HepG2 (cell line): Measurements from ENCODE around the gene ANP32B. TPM values are rescaled to one million over a fixed set of nuclear protein-coding genes. Genes with fewer than 3 reads are reported as not detected.

Source experiments
- ATF7 ChIP-seq, 2 experiments: fragments of 450-650 bp in 1 of 2; sonication (generic) in 1 of 2; formaldehyde crosslinking in 1 of 2; IDR thresholded peaks; 2 replicates each; pipeline versions ENCODE4 v1.4.0 to v1.6.1; 2016 to 2020; ENCODE audit warnings: antibody characterized with exemption in 1 of 2, mild to moderate bottlenecking in 1 of 2, missing genetic modification reagents in 1 of 2
- HIC2 ChIP-seq: sonication (generic); formaldehyde crosslinking; IDR thresholded peaks from 2 replicates; pipeline ENCODE4 v1.9.0; 2022; ENCODE audit warnings: low read depth, missing genetic modification reagents
- HOXA5 ChIP-seq: sonication (generic); formaldehyde crosslinking; IDR thresholded peaks from 2 replicates; pipeline ENCODE4 v1.4.0; 2020; ENCODE audit warnings: missing genetic modification reagents
- JUN ChIP-seq: sonication (generic); formaldehyde crosslinking; IDR thresholded peaks from 2 replicates; pipeline ENCODE4 v1.4.0; 2020; ENCODE audit warnings: mild to moderate bottlenecking, missing genetic modification reagents
- KDM5A ChIP-seq: fragments of 200-600 bp; sonication (generic); IDR thresholded peaks from 2 replicates; pipeline ENCODE4 v1.7.0; 2018; ENCODE audit warnings: antibody characterized with exemption, mild to moderate bottlenecking, low read length, borderline replicate concordance
- NFKB2 ChIP-seq: sonication (generic); formaldehyde crosslinking; IDR thresholded peaks from 2 replicates; pipeline ENCODE4 v1.4.0; 2020; ENCODE audit warnings: missing genetic modification reagents, borderline replicate concordance
- PAWR ChIP-seq: sonication (generic); formaldehyde crosslinking; IDR thresholded peaks from 2 replicates; pipeline ENCODE4 v1.4.0; 2020; ENCODE audit warnings: missing genetic modification reagents, mild to moderate bottlenecking, borderline replicate concordance
- POLR2A ChIP-seq, 2 experiments: IDR thresholded peaks; 2 replicates each; pipeline ENCODE4 v1.6.1; 2011; ENCODE audit warnings: low read depth in 2 of 2, low read length in 2 of 2, mild to moderate bottlenecking in 1 of 2, moderate library complexity in 1 of 2; ENCODE audit not compliant: insufficient read depth in 1 of 2
- PRDM10 ChIP-seq: sonication (generic); formaldehyde crosslinking; IDR thresholded peaks from 2 replicates; pipeline ENCODE4 v1.4.0; 2020; ENCODE audit warnings: low read depth, missing genetic modification reagents
- RFXANK ChIP-seq: IDR thresholded peaks from 2 replicates; pipeline ENCODE4 v1.6.1; 2016
- SIX4 ChIP-seq: sonication (generic); formaldehyde crosslinking; IDR thresholded peaks from 2 replicates; pipeline ENCODE4 v1.4.0; 2020; ENCODE audit warnings: missing genetic modification reagents
- SRF ChIP-seq: IDR thresholded peaks from 2 replicates; pipeline ENCODE4 v1.6.1; 2011; ENCODE audit warnings: mild to moderate bottlenecking, low read depth, low read length, moderate library complexity
- STAG1 ChIP-seq: sonication (generic); formaldehyde crosslinking; IDR thresholded peaks from 2 replicates; pipeline ENCODE4 v1.4.0; 2020; ENCODE audit warnings: missing genetic modification reagents
- ZFP37 ChIP-seq: sonication (generic); formaldehyde crosslinking; IDR thresholded peaks from 2 replicates; pipeline ENCODE4 v1.4.0; 2020; ENCODE audit warnings: missing genetic modification reagents, borderline replicate concordance
- ZNF260 ChIP-seq: sonication (generic); formaldehyde crosslinking; IDR thresholded peaks from 2 replicates; pipeline ENCODE4 v1.4.0; 2020; ENCODE audit warnings: missing genetic modification reagents, low read depth, mild to moderate bottlenecking, borderline replicate concordance
- ZNF333 ChIP-seq: sonication (generic); formaldehyde crosslinking; IDR thresholded peaks from 2 replicates; pipeline ENCODE4 v1.4.0; 2020; ENCODE audit warnings: mild to moderate bottlenecking, missing genetic modification reagents, borderline replicate concordance
- ZNF34 ChIP-seq: sonication (generic); formaldehyde crosslinking; IDR thresholded peaks from 2 replicates; pipeline ENCODE4 v1.4.0; 2020; ENCODE audit warnings: mild to moderate bottlenecking, missing genetic modification reagents, borderline replicate concordance
- ZNF383 ChIP-seq: sonication (generic); formaldehyde crosslinking; IDR thresholded peaks from 2 replicates; pipeline ENCODE4 v1.4.0; 2020; ENCODE audit warnings: missing genetic modification reagents, mild to moderate bottlenecking, borderline replicate concordance
- ZNF558 ChIP-seq: sonication (generic); formaldehyde crosslinking; IDR thresholded peaks from 2 replicates; pipeline ENCODE4 v1.9.0; 2022; ENCODE audit warnings: mild to moderate bottlenecking, missing genetic modification reagents, borderline replicate concordance
- ZNF672 ChIP-seq: sonication (generic); formaldehyde crosslinking; IDR thresholded peaks from 2 replicates; pipeline ENCODE4 v1.8.1; 2022; ENCODE audit warnings: missing genetic modification reagents
- polyA plus RNA-seq, 8 experiments: library from polyadenylated mRNA; depleted of rRNA in 3 of 8; stranded (reverse) in 7 of 8; unstranded in 1 of 8; fragments of >200 nt; fragmentation: Illumina TruSeq in 4 of 8; extraction: Trizol in 4 of 8; gene quantifications; 2 replicates each; pipeline versions ENCODE4 v1.2.1 to v1.2.3, GENCODE V29; 2011 to 2016; ENCODE audit warnings: low read depth in 4 of 8, missing spikeins in 1 of 8, mixed read lengths in 1 of 8; ENCODE audit not compliant: insufficient read depth in 1 of 8
- total RNA-seq, 5 experiments: library from RNA; depleted of rRNA; stranded (reverse); fragments of >200 nt; fragmentation: Illumina TruSeq; extraction: Trizol; gene quantifications; 2 replicates each; pipeline ENCODE4 v1.2.3, GENCODE V29; 2016; ENCODE audit warnings: low read depth in 1 of 5
- TF ChIP-seq, protein P1 (sequence below): sonication (generic); formaldehyde crosslinking; IDR thresholded peaks from 2 replicates; pipeline ENCODE4; 2020; ENCODE audit warnings: missing genetic modification reagents, mild to moderate bottlenecking, borderline replicate concordance

Gene ANP32B
- total and polyA plus RNA-seq, 2 of the 13 experiments (the other 11 are each of a cell fraction or from before 2014, with no cell fraction given): 22.1 to 37.5 TPM

DNA sequence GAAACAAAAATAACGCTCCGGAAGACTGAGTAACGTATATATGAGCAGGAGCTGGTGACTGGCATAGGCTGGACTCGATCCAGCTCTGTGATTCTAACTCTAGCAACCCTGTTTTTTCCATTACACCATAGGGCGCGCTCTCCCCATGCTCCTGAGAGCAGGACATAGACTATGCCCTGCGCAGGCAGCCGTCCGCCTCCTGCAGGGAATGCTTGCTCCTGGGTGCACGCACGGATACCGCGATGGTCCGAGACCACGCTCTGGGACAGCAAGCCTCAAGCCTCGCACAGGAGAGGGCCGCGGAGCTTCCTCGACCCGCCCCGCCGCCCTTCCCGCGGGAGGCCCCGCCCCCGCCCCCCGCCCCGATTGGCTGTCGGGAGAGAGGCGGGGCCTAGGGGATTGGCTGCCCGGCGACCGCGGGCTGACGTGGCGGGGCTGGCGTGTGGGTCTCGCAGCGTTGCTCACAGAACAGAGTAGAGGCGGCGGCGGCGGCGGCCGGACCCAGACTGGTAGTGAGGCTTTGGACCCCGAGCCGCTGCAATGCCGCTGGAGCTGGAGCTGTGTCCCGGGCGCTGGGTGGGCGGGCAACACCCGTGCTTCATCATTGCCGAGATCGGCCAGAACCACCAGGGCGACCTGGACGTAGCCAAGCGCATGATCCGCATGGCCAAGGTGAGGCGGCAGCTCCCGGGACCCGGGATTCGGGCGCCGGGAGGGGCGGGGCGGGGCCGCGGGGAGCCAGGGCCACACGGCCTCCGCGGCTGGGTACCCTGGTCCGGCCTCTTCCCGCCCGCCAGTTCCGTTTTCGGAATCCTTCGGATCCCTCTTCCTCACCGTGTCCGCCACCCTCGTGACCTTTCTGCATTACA lies 73.4 kb downstream of the ANP32B start, which contains the start of gene NANS (continued):
- TF ChIP-seq ZNF34 (CRISPR knock-in tag) (no peak), JUN (CRISPR knock-in tag) (no peak), PAWR (CRISPR knock-in tag) (0 out of 2 replicates have a peak, but pooled peaks have one; percentile 64), KDM5A (no peak), ZNF672 (CRISPR knock-in tag) (no peak), SRF (no peak), RFXANK (CRISPR knock-in tag) (no peak), ATF7 (IDR thresholded peaks at IDR 0.05) (no peak), ATF7 (CRISPR knock-in tag; IDR thresholded peaks at IDR 0.05) (0 out of 2 replicates have a peak, but pooled peaks have one; percentile 35), ZNF260 (CRISPR knock-in tag) (no peak), ZNF383 (CRISPR knock-in tag) (no peak), SIX4 (no peak), POLR2A (IDR thresholded peaks at IDR 0.05; ENCODE audit: insufficient read depth in 1 of 2, low read depth in 2 of 2, low read length in 2 of 2) (peak; percentile 93 to 97), ZFP37 (CRISPR knock-in tag) (peak; percentile 27; the same call in 1 of the 2 replicates), STAG1 (peak; percentile 23; the same call in 1 of the 2 replicates), NFKB2 (peak; percentile 80; the same call in 1 of the 2 replicates), ZNF333 (peak; percentile 87; the same call in 1 of the 2 replicates), HOXA5 (CRISPR knock-in tag) (peak; percentile 81), PRDM10 (peak; percentile 42; the same call in 1 of the 2 replicates), HIC2 (no peak; the same call in none of the 2 replicates), ZNF558 (CRISPR knock-in tag) (no peak; the same call in 1 of the 2 replicates)
- TF ChIP-seq, protein P1, sequence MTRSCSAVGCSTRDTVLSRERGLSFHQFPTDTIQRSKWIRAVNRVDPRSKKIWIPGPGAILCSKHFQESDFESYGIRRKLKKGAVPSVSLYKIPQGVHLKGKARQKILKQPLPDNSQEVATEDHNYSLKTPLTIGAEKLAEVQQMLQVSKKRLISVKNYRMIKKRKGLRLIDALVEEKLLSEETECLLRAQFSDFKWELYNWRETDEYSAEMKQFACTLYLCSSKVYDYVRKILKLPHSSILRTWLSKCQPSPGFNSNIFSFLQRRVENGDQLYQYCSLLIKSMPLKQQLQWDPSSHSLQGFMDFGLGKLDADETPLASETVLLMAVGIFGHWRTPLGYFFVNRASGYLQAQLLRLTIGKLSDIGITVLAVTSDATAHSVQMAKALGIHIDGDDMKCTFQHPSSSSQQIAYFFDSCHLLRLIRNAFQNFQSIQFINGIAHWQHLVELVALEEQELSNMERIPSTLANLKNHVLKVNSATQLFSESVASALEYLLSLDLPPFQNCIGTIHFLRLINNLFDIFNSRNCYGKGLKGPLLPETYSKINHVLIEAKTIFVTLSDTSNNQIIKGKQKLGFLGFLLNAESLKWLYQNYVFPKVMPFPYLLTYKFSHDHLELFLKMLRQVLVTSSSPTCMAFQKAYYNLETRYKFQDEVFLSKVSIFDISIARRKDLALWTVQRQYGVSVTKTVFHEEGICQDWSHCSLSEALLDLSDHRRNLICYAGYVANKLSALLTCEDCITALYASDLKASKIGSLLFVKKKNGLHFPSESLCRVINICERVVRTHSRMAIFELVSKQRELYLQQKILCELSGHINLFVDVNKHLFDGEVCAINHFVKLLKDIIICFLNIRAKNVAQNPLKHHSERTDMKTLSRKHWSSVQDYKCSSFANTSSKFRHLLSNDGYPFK (CRISPR knock-in tag): peak; percentile 18; the same call in 1 of the 2 replicates
